T-helper 2 cell (primary cell): ENCODE results near the gene DNAJC27.

Experiments
- DNase-seq, 5 experiments: peaks; one replicate each; pipeline versions ENCODE4 v3.0.0 to v3.0.0-alpha.2; 2012 to 2022

Gene DNAJC27

GRCh38 chr2:24970483-24971285, 1.1 kb downstream of the DNAJC27 start:
- DNase-seq, result peak in 1 of 5 experiments; percentile 14

GRCh38 chr2:24969784-24970183, 2.0 kb downstream of the DNAJC27 start:
- no peak for DNase-seq

GRCh38 chr2:24961903-24962302, 9.9 kb downstream of the DNAJC27 start:
- no peak for DNase-seq

- DNase-seq, result no peak
These were observed 12.0 kb downstream of the DNAJC27 start for GRCh38 chr2:24959761-24960160.

GRCh38 chr2:24958411-24958935, 13.3 kb downstream of the DNAJC27 start:
- no peak for DNase-seq

GRCh38 chr2:24957976-24958375, 13.8 kb downstream of the DNAJC27 start:
- DNase-seq, result no peak

GRCh38 chr2:24957221-24957620, 14.5 kb downstream of the DNAJC27 start:
- DNase-seq, result no peak

GRCh38 chr2:24955921-24956320, 15.8 kb downstream of the DNAJC27 start:
- no peak for DNase-seq

- no peak for DNase-seq
These were observed 16.5 kb downstream of the DNAJC27 start for GRCh38 chr2:24955232-24955631.

- DNase-seq, result no peak
These were observed 21.7 kb downstream of the DNAJC27 start for GRCh38 chr2:24950102-24950501.

- no peak for DNase-seq
These were observed 23.2 kb downstream of the DNAJC27 start for GRCh38 chr2:24948506-24948905.

- no peak for DNase-seq
These were observed 24.1 kb downstream of the DNAJC27 start for GRCh38 chr2:24947561-24948157.

- no peak for DNase-seq
These were observed 25.8 kb downstream of the DNAJC27 start for GRCh38 chr2:24945907-24946306.

- DNase-seq, result no peak
These were observed 28.2 kb downstream of the DNAJC27 start for GRCh38 chr2:24943427-24944053.

GRCh38 chr2:24939353-24939752, 32.4 kb downstream of the DNAJC27 start:
- DNase-seq, result no peak

GRCh38 chr2:24937236-24937635, 34.5 kb downstream of the DNAJC27 start:
- DNase-seq, result no peak

- DNase-seq, result no peak
These were observed 36.6 kb downstream of the DNAJC27 start for GRCh38 chr2:24935145-24935544.

GRCh38 chr2:24932715-24933114, 39.0 kb downstream of the DNAJC27 start:
- DNase-seq, result no peak

- no peak for DNase-seq
These were observed 41.0 kb downstream of the DNAJC27 start for GRCh38 chr2:24930768-24931167.

- DNase-seq, result no peak
These were observed 42.5 kb downstream of the DNAJC27 start for GRCh38 chr2:24929230-24929629.

- DNase-seq, result no peak
These were observed 43.7 kb downstream of the DNAJC27 start for GRCh38 chr2:24928036-24928435.

GRCh38 chr2:24926602-24927252, 45.0 kb downstream of the DNAJC27 start:
- peak in 2 of 5 experiments; percentile 31 to 77 for DNase-seq

GRCh38 chr2:24926220-24926601, 45.5 kb downstream of the DNAJC27 start:
- DNase-seq, result no peak
